Natural killer cell (primary cell): ENCODE results near the gene C11orf54. TPM values are rescaled to one million over a fixed set of nuclear protein-coding genes. Genes with fewer than 3 reads are reported as not detected.

ENCODE experiments used
- ATAC-seq, 3 donors: fragments of 150-1000 bp in 2 of 3; fragments of 200-7000 bp in 1 of 3; cut with Tn5 transposase; 1 replicate in 1 of 3; 2 replicates in 2 of 3; pipeline ENCODE4 v1.10.0; 2021; ENCODE audit warnings: mild to moderate bottlenecking in 2 of 3, moderate library complexity in 2 of 3
- DNase-seq, 2 donors: peaks; one replicate each; pipeline versions ENCODE4 v3.0.0 to v3.0.0-alpha.2; 2013 to 2021; ENCODE audit warnings: mixed read lengths in 1 of 2
- H3K27ac ChIP-seq: one replicate; pipeline ENCODE4 v1.5.1; 2013; ENCODE audit warnings: mild to moderate bottlenecking, low read length
- H3K27me3 ChIP-seq: one replicate; pipeline ENCODE4 v1.6.1; 2013; ENCODE audit warnings: low read length; ENCODE audit not compliant: control insufficient read depth, insufficient read depth
- H3K36me3 ChIP-seq: one replicate; pipeline ENCODE4 v1.6.1; 2013; ENCODE audit warnings: low read length; ENCODE audit not compliant: control insufficient read depth, insufficient read depth
- H3K4me1 ChIP-seq: one replicate; pipeline ENCODE4 v1.6.1; 2013; ENCODE audit warnings: low read length; ENCODE audit not compliant: control insufficient read depth, insufficient read depth
- H3K4me3 ChIP-seq: one replicate; pipeline ENCODE4 v1.5.1; 2013; ENCODE audit warnings: low read length
- H3K9me3 ChIP-seq: one replicate; pipeline ENCODE4 v1.6.1; 2013; ENCODE audit warnings: low read length; ENCODE audit not compliant: control insufficient read depth, insufficient read depth
- H3K27ac Mint-ChIP-seq, 2 donors: one replicate each; pipeline ENCODE4 v1.8.0; 2022; ENCODE audit warnings: mild to moderate bottlenecking in 2 of 2, mixed read lengths in 2 of 2, moderate library complexity in 1 of 2
- H3K27me3 Mint-ChIP-seq, 2 donors: one replicate each; pipeline ENCODE4 v1.8.0; 2022; ENCODE audit warnings: low read depth in 2 of 2, mixed read lengths in 2 of 2
- H3K36me3 Mint-ChIP-seq: one replicate; pipeline ENCODE4 v1.8.0; 2022; ENCODE audit warnings: mixed read lengths
- H3K4me1 Mint-ChIP-seq, 2 donors: one replicate each; pipeline ENCODE4 v1.8.0; 2022; ENCODE audit warnings: mixed read lengths in 2 of 2
- H3K4me3 Mint-ChIP-seq: one replicate; pipeline ENCODE4 v1.8.0; 2022; ENCODE audit warnings: mild to moderate bottlenecking, moderate library complexity, mixed read lengths
- H3K9me3 Mint-ChIP-seq, 2 donors: one replicate each; pipeline ENCODE4 v1.8.0; 2022; ENCODE audit warnings: mixed read lengths in 2 of 2
- WGBS: methylation state at CpG from one replicate; pipeline ENCODE4 v1.1.7; 2013; ENCODE audit warnings: missing lambda C conversion rate; ENCODE audit not compliant: insufficient coverage; 5-methylcytosine and 5-hydroxymethylcytosine counted together
- intact Hi-C: fragments of 100-400 bp; cut with micrococcal nuclease; formaldehyde crosslinking; loops from one replicate; pipeline ENCODE4 v1.14.2; 2022
- total RNA-seq, 4 donors: library from RNA; stranded (reverse); fragments of 120-200 nt in 1 of 4; gene quantifications; one replicate each; pipeline versions ENCODE4 v1.2.3 to v1.2.4, GENCODE V29; 2013 to 2022
- TF ChIP-seq, protein P1 (sequence below): fragments of 200-600 bp; IDR thresholded peaks from one replicate; pipeline ENCODE4 v1.8.0; 2022; ENCODE audit warnings: antibody characterized with exemption

Gene C11orf54
- total RNA-seq, 3 donors from 2014 or later (not counting 1 experiment from before 2014, with no cell fraction given), result 15.5 to 25.0 (median 22.7) TPM

- ATAC-seq (no peak), DNase-seq (no peak)
- Histone ChIP-seq H3K4me1 (no peaks in the 10 kb centered on the region), H3K27ac (no peak overlapping the region), H3K36me3 (peaks cover 77% of the 10 kb centered on the region), H3K9me3 (no peaks in the 10 kb centered on the region), H3K4me3 (no peak overlapping the region), H3K27me3 (no peaks in the 10 kb centered on the region)
- Mint-ChIP-seq H3K27ac (peak overlapping the region; percentile 43 to 47), H3K27me3 (no peaks in the 10 kb centered on the region), H3K4me1 (peaks cover 10 to 19% of the 10 kb centered on the region in 2 donors), H3K4me3 (no peak overlapping the region), H3K36me3 (peaks cover 24% of the 10 kb centered on the region), H3K9me3 (no peaks in the 10 kb centered on the region)
- WGBS, result 81% methylated on average over 5 of the region's 6 CpGs
- TF ChIP-seq, protein P1, sequence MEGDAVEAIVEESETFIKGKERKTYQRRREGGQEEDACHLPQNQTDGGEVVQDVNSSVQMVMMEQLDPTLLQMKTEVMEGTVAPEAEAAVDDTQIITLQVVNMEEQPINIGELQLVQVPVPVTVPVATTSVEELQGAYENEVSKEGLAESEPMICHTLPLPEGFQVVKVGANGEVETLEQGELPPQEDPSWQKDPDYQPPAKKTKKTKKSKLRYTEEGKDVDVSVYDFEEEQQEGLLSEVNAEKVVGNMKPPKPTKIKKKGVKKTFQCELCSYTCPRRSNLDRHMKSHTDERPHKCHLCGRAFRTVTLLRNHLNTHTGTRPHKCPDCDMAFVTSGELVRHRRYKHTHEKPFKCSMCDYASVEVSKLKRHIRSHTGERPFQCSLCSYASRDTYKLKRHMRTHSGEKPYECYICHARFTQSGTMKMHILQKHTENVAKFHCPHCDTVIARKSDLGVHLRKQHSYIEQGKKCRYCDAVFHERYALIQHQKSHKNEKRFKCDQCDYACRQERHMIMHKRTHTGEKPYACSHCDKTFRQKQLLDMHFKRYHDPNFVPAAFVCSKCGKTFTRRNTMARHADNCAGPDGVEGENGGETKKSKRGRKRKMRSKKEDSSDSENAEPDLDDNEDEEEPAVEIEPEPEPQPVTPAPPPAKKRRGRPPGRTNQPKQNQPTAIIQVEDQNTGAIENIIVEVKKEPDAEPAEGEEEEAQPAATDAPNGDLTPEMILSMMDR, result no peak
- intact Hi-C loops, result no loop called here
Observed at GRCh38 chr11:93796441-93797231, 55.2 kb downstream of the C11orf54 start.

GRCh38 chr11:93801366-93801765, 59.9 kb downstream of the C11orf54 start:
- Mint-ChIP-seq H3K4me3 (no peak overlapping the region), H3K36me3 (peaks cover 29% of the 10 kb centered on the region), H3K27me3 (no peaks in the 10 kb centered on the region), H3K4me1 (peaks cover 16% of the 10 kb centered on the region in 2 donors), H3K9me3 (no peaks in the 10 kb centered on the region), H3K27ac (no peak overlapping the region)
- no peak for ATAC-seq
- no CpG with 5 or more reads among the region's 2 CpGs for WGBS
- intact Hi-C loops, result no loop called here
- Histone ChIP-seq H3K36me3 (peaks cover 69% of the 10 kb centered on the region), H3K27ac (no peak overlapping the region), H3K9me3 (no peaks in the 10 kb centered on the region), H3K4me1 (no peaks in the 10 kb centered on the region), H3K4me3 (no peak overlapping the region), H3K27me3 (no peaks in the 10 kb centered on the region)
- TF ChIP-seq, protein P1, result no peak
- no peak for DNase-seq

DNA sequence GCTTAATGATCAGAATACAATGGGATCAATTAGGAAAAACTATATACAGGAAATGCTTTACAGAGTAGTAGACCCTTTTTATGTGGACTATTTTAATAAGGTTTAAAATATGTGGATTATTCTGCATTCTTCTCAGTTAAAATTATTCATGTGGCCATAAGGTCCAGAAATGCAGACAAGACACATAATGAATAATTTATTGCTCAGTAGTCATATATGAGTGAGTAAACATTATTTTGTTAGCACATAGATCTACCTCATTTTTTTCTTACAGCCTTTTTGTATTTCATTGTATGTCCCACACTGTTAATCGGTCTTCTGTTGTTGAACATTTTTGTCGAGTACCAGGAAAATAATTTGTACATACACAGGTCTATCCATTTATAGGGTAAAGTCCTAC, 63.4 kb downstream of the C11orf54 start:
- no CpG with 5 or more reads among the region's 2 CpGs for WGBS

More for the DNA sequence above, 63.4 kb downstream of the C11orf54 start:
- Histone ChIP-seq H3K4me3 (no peak overlapping the region), H3K27ac (no peak overlapping the region), H3K36me3 (peaks cover 65% of the 10 kb centered on the region), H3K4me1 (no peaks in the 10 kb centered on the region), H3K9me3 (no peaks in the 10 kb centered on the region), H3K27me3 (no peaks in the 10 kb centered on the region)
- Mint-ChIP-seq H3K9me3 (no peaks in the 10 kb centered on the region), H3K4me1 (peaks cover 12 to 14% of the 10 kb centered on the region in 2 donors), H3K27ac (peak overlapping the region in 1 of 2 donors; percentile 25), H3K4me3 (no peak overlapping the region), H3K36me3 (peaks cover 8% of the 10 kb centered on the region), H3K27me3 (no peaks in the 10 kb centered on the region)
- ATAC-seq, result no peak
- TF ChIP-seq, protein P1, result no peak
- intact Hi-C loops, result no loop called here
- DNase-seq, result no peak
